RCC 7860 (cell line): ENCODE data around the gene DDX10.
"Not testable (repeated sequence)": the region's sequence is repeated elsewhere in the genome, so short reads cannot be mapped to it uniquely, and the experiment has no call there.

ENCODE experiments used
- DNase-seq: peaks from one replicate; pipeline ENCODE4 v3.0.0-alpha.2; 2015; ENCODE audit warnings: low spot score
- FAIRE-seq: peaks from 2 replicates; lab custom pipeline; 2012; peaks lifted over from hg19 to GRCh38; lab: Jason Lieb, UNC

The DDX10 gene

DNA sequence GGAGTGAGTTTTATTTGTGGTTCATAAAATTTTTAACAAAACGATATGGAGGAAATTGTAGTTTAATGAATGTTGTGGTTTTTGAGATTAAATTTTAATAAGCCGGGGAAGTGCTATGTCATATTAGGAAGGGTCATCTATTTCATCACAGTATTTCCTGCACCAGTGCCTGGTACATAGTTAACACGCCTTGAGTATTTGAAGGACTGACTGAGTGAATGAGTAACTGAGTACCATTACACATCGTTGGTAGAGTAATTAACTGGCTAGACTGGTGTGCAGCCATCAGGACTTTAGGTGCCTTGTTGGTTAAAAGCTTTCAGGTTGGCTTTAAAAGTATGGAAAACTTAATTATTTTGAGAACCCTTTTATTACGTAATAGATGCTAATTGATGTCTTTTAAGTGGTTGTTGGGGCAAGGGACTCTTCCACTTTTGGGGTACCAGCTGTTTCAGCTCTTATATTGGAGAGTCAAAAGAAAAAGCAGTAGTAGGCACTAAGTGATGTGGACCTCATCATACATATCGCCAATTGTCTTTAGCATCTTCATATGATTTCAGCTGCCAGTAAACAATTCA is 101.8 kb downstream of the DDX10 start:
- DNase-seq (peak; percentile 38), FAIRE-seq (peak; percentile 87)

DNA sequence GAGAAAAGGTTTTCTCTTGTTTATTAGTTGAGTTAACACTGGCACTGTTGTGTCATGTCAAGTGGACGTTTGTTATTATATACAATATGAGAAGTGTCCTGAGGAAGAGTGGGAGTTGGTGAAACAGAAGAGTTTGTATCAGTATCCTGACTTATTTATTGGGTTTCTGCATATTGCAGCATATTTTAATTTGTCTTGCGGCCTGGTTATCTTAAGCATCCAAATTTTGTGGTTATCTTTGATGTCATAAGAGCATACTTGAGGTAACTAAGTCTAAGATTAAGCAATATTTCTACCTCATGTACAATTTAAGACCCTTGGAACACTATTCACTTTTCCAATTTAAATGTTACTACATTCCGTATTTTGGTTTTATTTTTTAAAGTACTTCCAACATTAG is 103.5 kb downstream of the DDX10 start:
- DNase-seq: no peak
- FAIRE-seq: no peak

- no peak for FAIRE-seq
- DNase-seq: no peak
Observed at GRCh38 chr11:108768964-108769363, 104.1 kb downstream of the DDX10 start.

- DNase-seq (no peak), FAIRE-seq (no peak)
Observed at GRCh38 chr11:108774037-108774730, 109.3 kb downstream of the DDX10 start.

DNA sequence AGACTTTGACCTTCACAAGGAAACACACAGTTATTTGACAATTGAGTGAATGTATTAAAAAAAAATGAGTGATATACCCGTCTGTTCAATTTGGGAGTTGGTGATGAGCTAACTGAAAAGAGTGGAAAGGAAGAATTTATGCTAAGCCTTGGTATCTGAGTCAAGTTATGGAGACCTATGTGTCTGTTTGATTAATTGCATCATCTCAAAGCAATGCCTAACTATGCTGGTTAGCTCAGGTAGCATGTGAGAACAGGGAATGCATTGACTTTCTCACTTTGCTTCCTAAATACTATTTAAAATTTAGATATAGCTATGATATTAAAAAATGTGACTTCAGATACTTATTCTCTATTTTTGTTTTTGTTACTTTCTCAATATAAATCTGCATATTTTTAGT is 110.5 kb downstream of the DDX10 start:
- FAIRE-seq (no peak), DNase-seq (no peak)

DNA sequence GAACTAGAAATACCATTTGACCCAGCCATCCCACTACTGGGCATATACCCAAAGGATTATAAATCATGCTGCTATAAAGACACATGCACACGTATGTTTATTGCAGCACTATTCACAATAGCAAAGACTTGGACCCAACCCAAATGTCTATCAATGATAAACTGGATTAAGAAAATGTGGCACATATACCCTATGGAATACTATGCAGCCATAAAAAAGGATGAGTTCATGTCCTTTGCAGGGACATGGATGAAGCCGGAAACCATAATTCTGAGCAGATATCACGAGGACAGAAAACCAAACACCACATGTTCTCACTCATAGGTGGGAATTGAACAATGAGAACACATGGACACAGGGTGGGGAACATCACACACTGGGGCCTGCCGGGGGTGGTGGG is 114.3 kb downstream of the DDX10 start:
- FAIRE-seq, DNase-seq: not testable (repeated sequence)

GRCh38 chr11:108780119-108780518 is 115.2 kb downstream of the DDX10 start:
- no peak for DNase-seq
- FAIRE-seq: no peak

GRCh38 chr11:108781946-108782345 is 117.1 kb downstream of the DDX10 start:
- FAIRE-seq (no peak), DNase-seq (no peak)

GRCh38 chr11:108786281-108786990 is 121.6 kb downstream of the DDX10 start:
- no peak for FAIRE-seq
- DNase-seq: no peak

DNA sequence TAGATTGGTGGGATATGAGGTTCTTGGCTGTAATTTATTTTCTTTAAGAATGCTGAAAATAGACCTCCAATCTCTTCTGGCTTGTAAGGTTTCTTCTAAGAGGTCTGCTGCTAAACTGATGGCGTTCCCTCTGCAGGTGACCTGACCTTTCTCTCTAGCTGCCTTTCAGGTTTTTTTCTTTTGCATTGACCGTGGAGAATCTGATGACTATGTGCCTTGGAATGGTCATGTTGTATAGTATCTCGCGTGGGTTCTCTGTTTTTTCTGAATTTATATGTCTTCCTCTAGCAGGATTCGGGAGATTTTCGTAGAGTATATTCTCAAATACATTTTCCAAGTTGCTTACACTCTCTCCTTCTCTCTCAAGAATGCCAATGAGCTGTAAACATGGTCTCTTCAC is 122.2 kb downstream of the DDX10 start:
- DNase-seq: no peak
- no peak for FAIRE-seq

DNA sequence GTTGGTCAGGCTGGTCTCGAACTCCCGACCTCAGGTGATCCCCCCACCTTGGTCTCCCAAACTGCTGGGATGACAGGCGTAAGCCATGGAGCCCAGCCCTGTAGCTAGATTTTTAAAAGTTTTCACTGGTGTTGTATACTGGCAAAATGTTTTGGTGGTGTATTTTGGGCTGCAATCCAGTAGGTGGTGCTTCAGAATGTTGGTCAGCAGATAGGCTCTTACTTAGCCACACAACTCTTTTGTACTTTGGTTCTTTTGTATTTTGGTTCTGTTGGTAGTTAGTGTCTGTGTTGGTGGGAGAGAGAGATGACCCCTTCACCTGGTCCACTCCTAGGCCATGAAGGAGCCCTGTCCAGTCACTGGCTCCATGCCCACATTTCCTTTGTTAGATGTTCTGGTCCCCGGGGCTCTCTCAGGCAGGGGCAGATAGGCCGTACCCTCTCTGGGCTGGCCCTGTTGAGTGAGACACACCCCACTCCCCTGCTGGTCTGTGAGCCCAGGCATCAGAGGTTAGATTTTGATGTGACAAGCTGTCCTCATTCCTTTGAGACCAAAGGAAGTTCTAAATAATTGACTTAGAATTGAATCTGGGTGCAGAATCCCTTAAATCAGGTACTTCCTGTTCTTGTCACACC is 123.8 kb downstream of the DDX10 start:
- FAIRE-seq (no peak), DNase-seq (no peak)

DNA sequence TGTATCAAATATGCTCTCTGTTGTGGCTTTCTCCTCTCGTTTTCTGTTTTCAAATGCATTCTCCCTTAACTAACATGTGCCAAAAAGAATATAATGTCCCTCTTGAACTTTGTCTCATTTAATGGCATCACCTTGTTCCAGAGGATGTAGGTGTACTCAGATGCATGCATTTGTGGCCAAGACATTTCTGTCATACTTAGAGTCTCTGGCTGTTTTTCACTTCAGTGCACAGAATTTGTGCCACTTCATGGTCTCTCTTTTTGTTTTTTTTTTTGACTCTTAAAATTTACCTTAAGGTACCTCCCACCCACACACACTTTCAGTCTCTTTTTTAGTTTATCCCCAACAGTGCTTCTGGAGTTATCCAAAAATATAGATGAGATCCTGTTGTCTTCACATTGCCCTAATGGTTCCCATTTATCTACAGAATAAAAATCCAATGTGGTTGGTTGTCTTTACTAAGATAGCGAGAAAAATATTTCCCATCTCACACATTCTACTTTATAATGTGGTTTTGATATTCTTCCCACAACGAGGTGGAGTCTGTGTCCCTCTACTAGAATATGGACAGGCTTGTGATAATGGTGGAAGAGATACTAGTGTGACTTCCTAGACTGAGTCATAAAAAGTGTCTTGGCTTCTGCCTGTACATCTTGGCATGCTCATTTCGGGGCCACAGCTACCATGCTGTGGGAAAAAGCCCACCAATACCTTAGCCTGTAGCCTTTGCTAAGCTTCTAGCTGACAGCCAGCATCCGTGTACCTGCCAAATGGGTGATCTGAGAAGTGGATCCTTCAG is 125.8 kb downstream of the DDX10 start:
- FAIRE-seq (no peak), DNase-seq (no peak)

GRCh38 chr11:108793138-108793537 is 128.3 kb downstream of the DDX10 start:
- DNase-seq (no peak), FAIRE-seq (no peak)

GRCh38 chr11:108793611-108794010 is 128.7 kb downstream of the DDX10 start:
- DNase-seq (no peak), FAIRE-seq (no peak)

GRCh38 chr11:108796551-108796950 is 131.7 kb downstream of the DDX10 start:
- DNase-seq (no peak), FAIRE-seq (no peak)

DNA sequence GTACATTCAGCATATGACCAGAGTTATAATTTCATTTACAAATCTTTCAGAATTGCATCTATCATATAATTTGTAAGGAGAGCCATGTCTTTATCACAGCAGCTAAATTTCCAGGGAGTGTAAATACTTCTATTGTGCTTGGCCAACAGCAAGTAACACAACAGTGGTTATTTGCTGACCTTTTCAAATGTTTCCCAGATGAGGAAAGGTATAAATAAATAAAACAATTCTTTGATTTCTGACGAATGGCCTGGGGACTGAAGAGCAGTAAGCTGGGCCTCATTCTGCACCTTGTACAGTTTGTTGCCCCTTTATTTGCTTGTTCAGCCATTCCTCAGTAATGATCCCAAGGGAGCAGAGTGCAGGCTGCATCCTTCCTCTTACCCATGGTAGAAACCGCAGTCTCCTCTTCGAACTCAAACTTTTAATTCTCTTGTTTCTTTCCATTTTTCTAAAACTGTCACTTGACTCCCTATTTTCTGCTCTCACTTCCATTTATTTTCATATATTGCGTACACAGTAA is 132.8 kb downstream of the DDX10 start:
- FAIRE-seq: no peak
- no peak for DNase-seq

- no peak for FAIRE-seq
- no peak for DNase-seq
Observed at GRCh38 chr11:108802492-108802891, 137.6 kb downstream of the DDX10 start.

DNA sequence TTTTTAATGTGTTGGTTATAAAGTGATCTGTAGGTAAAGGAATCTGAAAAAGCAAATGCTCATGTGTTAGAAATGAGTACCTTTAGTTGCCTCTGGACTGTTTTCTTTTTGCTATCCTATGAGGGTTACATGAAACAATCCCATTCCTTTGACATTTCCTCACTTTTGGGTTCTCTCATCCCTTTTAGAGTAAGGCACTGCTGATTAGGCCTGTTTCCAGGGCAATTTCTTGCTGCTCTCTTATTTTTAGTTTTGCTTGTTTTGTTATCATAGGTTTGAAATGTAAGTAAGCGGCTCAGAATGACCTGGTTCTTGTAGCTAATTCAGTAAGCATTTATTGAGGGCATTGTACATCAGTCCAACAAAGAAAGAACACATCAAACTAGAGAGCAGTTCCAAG is 138.9 kb downstream of the DDX10 start:
- FAIRE-seq: no peak
- DNase-seq: no peak

- DNase-seq: no peak
- no peak for FAIRE-seq
Observed at GRCh38 chr11:108804511-108804910, 139.6 kb downstream of the DDX10 start.

- DNase-seq: no peak
- no peak for FAIRE-seq
Observed at GRCh38 chr11:108805030-108805429, 140.2 kb downstream of the DDX10 start.

DNA sequence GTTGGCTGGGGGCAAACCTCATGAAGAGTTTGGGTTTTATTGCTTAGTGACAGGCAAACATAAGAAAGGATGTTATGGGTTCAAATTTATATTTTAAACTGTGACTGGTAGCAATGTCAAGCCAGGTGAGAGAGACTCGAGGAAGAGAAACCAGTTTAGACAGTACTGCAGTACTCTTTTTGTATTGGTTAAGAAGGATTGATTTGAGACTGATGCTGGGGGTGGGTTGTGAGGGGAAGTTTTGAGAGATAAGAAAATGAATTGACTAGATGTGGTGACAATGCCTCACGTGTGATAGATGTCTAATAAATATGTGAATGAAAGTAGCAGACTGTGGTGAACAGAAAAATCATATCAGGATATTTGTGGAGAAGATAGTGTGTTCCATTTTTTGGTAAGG is 142.4 kb downstream of the DDX10 start:
- FAIRE-seq (no peak), DNase-seq (no peak)
